GM21528 (cell line): ENCODE data around the gene DHX36.

Source experiments
- ATAC-seq: cut with Tn5 transposase; IDR thresholded peaks from one replicate; pipeline ENCODE4 v1.9.1; 2021; ENCODE audit warnings: mild to moderate bottlenecking, moderate library complexity; ENCODE audit not compliant: unreplicated experiment, low FRiP score

Gene DHX36

GRCh38 chr3:154294016-154294415, 30.3 kb downstream of the DHX36 start:
- ATAC-seq = no peak

GRCh38 chr3:154290187-154290586, 34.1 kb downstream of the DHX36 start:
- ATAC-seq = no peak

GRCh38 chr3:154285221-154285620, 39.1 kb downstream of the DHX36 start:
- ATAC-seq = no peak

GRCh38 chr3:154280161-154280560, 44.1 kb downstream of the DHX36 start:
- ATAC-seq = no peak

GRCh38 chr3:154275965-154276364, 48.3 kb downstream of the DHX36 start:
- no peak for ATAC-seq

GRCh38 chr3:154275292-154275691, 49.0 kb downstream of the DHX36 start:
- no peak for ATAC-seq

GRCh38 chr3:154274348-154274747, 49.9 kb downstream of the DHX36 start:
- no peak for ATAC-seq

- no peak for ATAC-seq
These were observed 50.9 kb downstream of the DHX36 start for GRCh38 chr3:154273381-154273780.

- no peak for ATAC-seq
These were observed 69.8 kb downstream of the DHX36 start for GRCh38 chr3:154254527-154254926.

- ATAC-seq = peak; percentile 92
These were observed 71.3 kb downstream of the DHX36 start for GRCh38 chr3:154252759-154253638.

GRCh38 chr3:154251610-154252009, 72.7 kb downstream of the DHX36 start:
- no peak for ATAC-seq

- ATAC-seq = no peak
These were observed 74.0 kb downstream of the DHX36 start for GRCh38 chr3:154250291-154250690.

- ATAC-seq = no peak
These were observed 76.4 kb downstream of the DHX36 start for GRCh38 chr3:154247806-154248415.

GRCh38 chr3:154244644-154245043, 79.6 kb downstream of the DHX36 start:
- no peak for ATAC-seq

GRCh38 chr3:154243353-154243752, 80.9 kb downstream of the DHX36 start:
- ATAC-seq = no peak

- no peak for ATAC-seq
These were observed 81.5 kb downstream of the DHX36 start for GRCh38 chr3:154242766-154243165.

GRCh38 chr3:154241496-154241895, 82.8 kb downstream of the DHX36 start:
- no peak for ATAC-seq

GRCh38 chr3:154240235-154240634, 84.1 kb downstream of the DHX36 start:
- no peak for ATAC-seq

GRCh38 chr3:154236331-154236730, 88.0 kb downstream of the DHX36 start:
- no peak for ATAC-seq

GRCh38 chr3:154235330-154235729, 89.0 kb downstream of the DHX36 start:
- ATAC-seq = no peak

- ATAC-seq = no peak
These were observed 95.1 kb downstream of the DHX36 start for GRCh38 chr3:154229217-154229590.
